ENCODE data around the gene CAMK4. TPM values are rescaled to one million over a fixed set of nuclear protein-coding genes. Genes with fewer than 3 reads are reported as not detected.

The CAMK4 gene
- total and polyA plus RNA-seq, 11 donors, result 0.02 to 3.7 (median 0.32) TPM; not detected in 3

DNA sequence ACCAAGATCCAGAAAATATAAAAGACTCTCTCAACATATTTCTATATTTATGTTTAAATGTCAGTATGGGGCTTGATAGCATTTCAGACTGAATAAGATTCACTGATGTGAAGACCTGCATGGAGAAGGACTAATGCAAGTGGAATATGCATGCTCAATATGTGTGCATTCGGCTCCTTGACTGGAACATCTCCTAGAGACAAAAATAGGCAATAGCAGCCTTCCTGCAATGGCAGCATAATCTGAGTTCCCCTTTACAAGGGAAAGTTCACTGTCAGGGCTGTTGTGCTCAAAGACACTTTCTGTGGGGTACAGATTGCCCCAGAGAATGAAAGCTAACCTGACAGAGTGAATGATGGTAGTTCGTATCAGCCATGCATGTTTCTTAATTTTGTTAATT is 245.7 kb downstream of the CAMK4 start:
- WGBS, 4 donors, result 65 to 86% (median 70%) methylated on average over 2 of the region's 2 CpGs
- H3K4me3 ChIP-seq, result no peak overlapping the region
- no peaks in the 10 kb centered on the region for H3K27me3 ChIP-seq
- TF ChIP-seq, protein P1, sequence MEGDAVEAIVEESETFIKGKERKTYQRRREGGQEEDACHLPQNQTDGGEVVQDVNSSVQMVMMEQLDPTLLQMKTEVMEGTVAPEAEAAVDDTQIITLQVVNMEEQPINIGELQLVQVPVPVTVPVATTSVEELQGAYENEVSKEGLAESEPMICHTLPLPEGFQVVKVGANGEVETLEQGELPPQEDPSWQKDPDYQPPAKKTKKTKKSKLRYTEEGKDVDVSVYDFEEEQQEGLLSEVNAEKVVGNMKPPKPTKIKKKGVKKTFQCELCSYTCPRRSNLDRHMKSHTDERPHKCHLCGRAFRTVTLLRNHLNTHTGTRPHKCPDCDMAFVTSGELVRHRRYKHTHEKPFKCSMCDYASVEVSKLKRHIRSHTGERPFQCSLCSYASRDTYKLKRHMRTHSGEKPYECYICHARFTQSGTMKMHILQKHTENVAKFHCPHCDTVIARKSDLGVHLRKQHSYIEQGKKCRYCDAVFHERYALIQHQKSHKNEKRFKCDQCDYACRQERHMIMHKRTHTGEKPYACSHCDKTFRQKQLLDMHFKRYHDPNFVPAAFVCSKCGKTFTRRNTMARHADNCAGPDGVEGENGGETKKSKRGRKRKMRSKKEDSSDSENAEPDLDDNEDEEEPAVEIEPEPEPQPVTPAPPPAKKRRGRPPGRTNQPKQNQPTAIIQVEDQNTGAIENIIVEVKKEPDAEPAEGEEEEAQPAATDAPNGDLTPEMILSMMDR (IDR thresholded peaks at IDR 0.05), result no peak
- TF ChIP-seq POLR2A (IDR thresholded peaks at IDR 0.05), result no peak
- DNase-seq (no peak), ATAC-seq (no peak)
- intact Hi-C loops (cut with DNase I), result no loop called here
- no peaks in the 10 kb centered on the region for H3K36me3 ChIP-seq
- H3K4me1 ChIP-seq, result peaks cover 0 to 9% (median 0%) of the 10 kb centered on the region in 12 donors
- no peaks in the 10 kb centered on the region for H3K9me3 ChIP-seq
- H3K27ac ChIP-seq, result no peak overlapping the region

DNA sequence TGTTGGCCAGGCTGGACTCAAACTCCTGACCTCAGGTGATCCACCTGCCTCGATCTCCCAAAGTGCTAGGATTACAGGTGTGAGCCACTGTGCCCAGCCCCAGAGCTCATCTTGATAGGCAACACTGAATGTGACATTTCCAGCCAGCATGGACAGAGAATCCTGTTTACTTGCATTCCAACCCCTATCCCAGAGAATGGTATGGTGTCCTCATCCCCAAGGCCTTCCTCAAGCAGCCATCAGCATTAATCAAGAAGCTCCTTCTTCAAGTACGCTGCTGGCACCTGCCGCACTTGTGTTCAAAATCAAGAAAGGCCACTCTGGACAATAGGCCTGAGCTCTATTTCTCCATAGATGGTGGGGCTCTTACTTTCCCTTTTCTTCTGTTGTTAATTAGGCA is 247.9 kb downstream of the CAMK4 start:
- peaks cover 0 to 9% (median 0%) of the 10 kb centered on the region in 12 donors for H3K4me1 ChIP-seq
- TF ChIP-seq, protein P1 (IDR thresholded peaks at IDR 0.05), result no peak
- no peak for TF ChIP-seq POLR2A (IDR thresholded peaks at IDR 0.05)
- no peak overlapping the region for H3K4me3 ChIP-seq
- ATAC-seq (no peak), DNase-seq (no peak)
- H3K9me3 ChIP-seq, result no peaks in the 10 kb centered on the region
- WGBS, 4 donors, result 92 to 96% (median 94%) methylated on average over 3 of the region's 3 CpGs
- peak overlapping the region in 1 of 12 donors; percentile 8 for H3K27ac ChIP-seq
- H3K36me3 ChIP-seq, result no peaks in the 10 kb centered on the region
- intact Hi-C loops (cut with DNase I), result no loop called here
- no peaks in the 10 kb centered on the region for H3K27me3 ChIP-seq

DNA sequence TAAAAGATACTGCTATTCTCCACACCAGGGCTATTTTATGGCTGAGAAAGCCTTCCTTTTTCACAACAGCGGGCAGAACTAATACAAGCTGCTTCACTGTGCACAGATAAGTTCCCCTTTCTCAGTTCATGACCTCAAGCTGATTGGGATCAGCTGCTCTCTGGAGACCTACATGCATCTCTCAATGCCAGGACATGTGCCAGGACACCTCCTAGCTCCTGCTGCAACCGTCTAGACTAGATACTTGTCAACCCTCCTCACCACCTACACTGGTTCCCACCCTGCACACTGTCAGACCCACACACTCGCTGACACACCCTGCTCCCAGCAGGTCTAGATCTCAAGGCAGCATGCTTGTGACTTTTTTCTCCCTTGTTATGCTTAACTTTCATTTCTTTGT is 248.4 kb downstream of the CAMK4 start:
- Histone ChIP-seq H3K36me3 (no peaks in the 10 kb centered on the region), H3K27me3 (no peaks in the 10 kb centered on the region), H3K4me3 (no peak overlapping the region), H3K27ac (peak overlapping the region in 1 of 12 donors; percentile 8), H3K4me1 (peaks cover 0 to 9% (median 0%) of the 10 kb centered on the region in 12 donors), H3K9me3 (no peaks in the 10 kb centered on the region)
- ATAC-seq, result peak in 1 of 4 donors; percentile 58
- intact Hi-C loops (cut with DNase I), result no loop called here
- no peak for DNase-seq
- WGBS, 4 donors, result 49 to 62% (median 53%) methylated on average over 3 of the region's 3 CpGs
- TF ChIP-seq, protein P1 (IDR thresholded peaks at IDR 0.05), result no peak
- no peak for TF ChIP-seq POLR2A (IDR thresholded peaks at IDR 0.05)

DNA sequence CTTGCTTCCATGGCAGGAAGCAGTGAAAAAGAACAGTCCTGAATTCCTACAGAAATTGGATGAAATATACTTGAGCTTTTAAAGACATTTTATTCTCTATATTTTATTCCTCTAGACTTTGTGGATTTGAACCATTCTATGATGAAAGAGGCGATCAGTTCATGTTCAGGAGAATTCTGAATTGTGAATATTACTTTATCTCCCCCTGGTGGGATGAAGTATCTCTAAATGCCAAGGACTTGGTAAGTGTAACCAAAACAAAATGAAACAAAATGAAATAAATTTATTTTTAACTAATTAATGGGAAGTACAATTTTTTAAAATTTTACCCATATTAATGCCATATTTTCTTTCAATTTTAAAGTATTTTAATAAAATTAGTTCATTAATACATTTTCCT is 254.1 kb downstream of the CAMK4 start:
- H3K27ac ChIP-seq, result no peak overlapping the region
- no peak for TF ChIP-seq POLR2A (IDR thresholded peaks at IDR 0.05)
- TF ChIP-seq, protein P1 (IDR thresholded peaks at IDR 0.05), result peak in 1 of 12 donors; percentile 17
- no peaks in the 10 kb centered on the region for H3K36me3 ChIP-seq
- no peaks in the 10 kb centered on the region for H3K27me3 ChIP-seq
- WGBS, 4 donors, result 82 to 89% (median 85%) methylated on average over 1 of the region's 1 CpG
- DNase-seq (no peak), ATAC-seq (no peak)
- no peak overlapping the region for H3K4me3 ChIP-seq
- intact Hi-C loops (cut with DNase I), result no loop called here
- no peaks in the 10 kb centered on the region for H3K4me1 ChIP-seq
- H3K9me3 ChIP-seq, result no peaks in the 10 kb centered on the region
